HL-60 (cell line): ENCODE results near the gene CTNNA2.

Experiments used
- DNase-seq, 2 experiments: peaks; one replicate each; pipeline ENCODE4 v3.0.0-alpha.2; 2010 to 2020; ENCODE audit warnings: low read depth in 1 of 2, low spot score in 1 of 2
- H3K27ac ChIP-seq: fragments of 250-450 bp; sonication (Bioruptor Pico); replicated peaks from 2 replicates; pipeline ENCODE4 v1.5.1; 2020; ENCODE audit warnings: mild to moderate bottlenecking, moderate library complexity
- H3K27me3 ChIP-seq: fragments of 250-450 bp; sonication (Bioruptor Pico); 2 replicates; pipeline ENCODE4 v1.5.1; 2021; ENCODE audit warnings: mild to moderate bottlenecking, moderate library complexity; ENCODE audit not compliant: insufficient read depth, poor library complexity, severe bottlenecking
- H3K4me3 ChIP-seq: replicated peaks from 2 replicates; pipeline ENCODE4 v1.5.1; 2011; ENCODE audit warnings: mild to moderate bottlenecking, control low read depth, low read length; ENCODE audit not compliant: insufficient read depth
- GABPA ChIP-seq: IDR thresholded peaks from 2 replicates; pipeline ENCODE4 v1.6.1; 2012; ENCODE audit warnings: low read depth
- POLR2AphosphoS5 ChIP-seq: IDR thresholded peaks from 2 replicates; pipeline ENCODE4 v1.6.1; 2012; ENCODE audit warnings: low read depth
- REST ChIP-seq: IDR thresholded peaks from 2 replicates; pipeline ENCODE4 v1.6.1; 2012; ENCODE audit warnings: low read depth; ENCODE audit not compliant: insufficient replicate concordance
- SPI1 ChIP-seq: IDR thresholded peaks from 2 replicates; pipeline ENCODE4 v1.6.1; 2012; ENCODE audit warnings: low read depth, mild to moderate bottlenecking, borderline replicate concordance
- TF ChIP-seq, protein P1 (sequence below): IDR thresholded peaks from one replicate; pipeline ENCODE4 v1.5.1; 2011; ENCODE audit warnings: low read length, control low read depth, inconsistent platforms; ENCODE audit not compliant: insufficient read depth

CTNNA2 gene

GRCh38 chr2:79941179-79941578 lies 428.3 kb downstream of the CTNNA2 start:
- H3K4me3 ChIP-seq, result no peak overlapping the region
- H3K27ac ChIP-seq, result no peak overlapping the region
- H3K27me3 ChIP-seq, result no peaks in the 10 kb centered on the region
- no peak for DNase-seq
- TF ChIP-seq POLR2AphosphoS5 (no peak), REST (no peak), GABPA (no peak), SPI1 (no peak)
- TF ChIP-seq, protein P1, sequence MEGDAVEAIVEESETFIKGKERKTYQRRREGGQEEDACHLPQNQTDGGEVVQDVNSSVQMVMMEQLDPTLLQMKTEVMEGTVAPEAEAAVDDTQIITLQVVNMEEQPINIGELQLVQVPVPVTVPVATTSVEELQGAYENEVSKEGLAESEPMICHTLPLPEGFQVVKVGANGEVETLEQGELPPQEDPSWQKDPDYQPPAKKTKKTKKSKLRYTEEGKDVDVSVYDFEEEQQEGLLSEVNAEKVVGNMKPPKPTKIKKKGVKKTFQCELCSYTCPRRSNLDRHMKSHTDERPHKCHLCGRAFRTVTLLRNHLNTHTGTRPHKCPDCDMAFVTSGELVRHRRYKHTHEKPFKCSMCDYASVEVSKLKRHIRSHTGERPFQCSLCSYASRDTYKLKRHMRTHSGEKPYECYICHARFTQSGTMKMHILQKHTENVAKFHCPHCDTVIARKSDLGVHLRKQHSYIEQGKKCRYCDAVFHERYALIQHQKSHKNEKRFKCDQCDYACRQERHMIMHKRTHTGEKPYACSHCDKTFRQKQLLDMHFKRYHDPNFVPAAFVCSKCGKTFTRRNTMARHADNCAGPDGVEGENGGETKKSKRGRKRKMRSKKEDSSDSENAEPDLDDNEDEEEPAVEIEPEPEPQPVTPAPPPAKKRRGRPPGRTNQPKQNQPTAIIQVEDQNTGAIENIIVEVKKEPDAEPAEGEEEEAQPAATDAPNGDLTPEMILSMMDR, result no peak

DNA sequence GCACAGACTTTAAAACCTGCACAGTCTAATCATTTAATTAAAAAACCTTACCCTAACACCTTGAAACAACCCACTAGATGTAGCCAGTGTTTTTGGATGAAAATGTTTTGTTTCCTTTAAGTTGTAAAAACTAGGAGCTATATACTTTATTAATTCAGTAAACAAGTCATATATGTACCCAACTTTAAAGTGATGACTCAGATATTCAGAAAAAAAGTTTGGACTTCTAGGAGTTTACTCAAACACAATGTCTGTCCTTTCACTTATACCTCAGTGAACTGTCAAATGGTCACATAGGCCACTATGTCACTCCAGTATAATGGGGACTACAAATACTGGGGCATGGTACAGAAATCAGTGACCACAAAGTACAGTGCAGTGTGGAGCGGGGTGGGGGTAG lies 431.4 kb downstream of the CTNNA2 start:
- TF ChIP-seq GABPA (no peak), POLR2AphosphoS5 (no peak), REST (no peak), SPI1 (no peak)
- TF ChIP-seq, protein P1, result no peak
- Histone ChIP-seq H3K27me3 (no peaks in the 10 kb centered on the region), H3K4me3 (no peak overlapping the region), H3K27ac (no peak overlapping the region)
- no peak for DNase-seq

DNA sequence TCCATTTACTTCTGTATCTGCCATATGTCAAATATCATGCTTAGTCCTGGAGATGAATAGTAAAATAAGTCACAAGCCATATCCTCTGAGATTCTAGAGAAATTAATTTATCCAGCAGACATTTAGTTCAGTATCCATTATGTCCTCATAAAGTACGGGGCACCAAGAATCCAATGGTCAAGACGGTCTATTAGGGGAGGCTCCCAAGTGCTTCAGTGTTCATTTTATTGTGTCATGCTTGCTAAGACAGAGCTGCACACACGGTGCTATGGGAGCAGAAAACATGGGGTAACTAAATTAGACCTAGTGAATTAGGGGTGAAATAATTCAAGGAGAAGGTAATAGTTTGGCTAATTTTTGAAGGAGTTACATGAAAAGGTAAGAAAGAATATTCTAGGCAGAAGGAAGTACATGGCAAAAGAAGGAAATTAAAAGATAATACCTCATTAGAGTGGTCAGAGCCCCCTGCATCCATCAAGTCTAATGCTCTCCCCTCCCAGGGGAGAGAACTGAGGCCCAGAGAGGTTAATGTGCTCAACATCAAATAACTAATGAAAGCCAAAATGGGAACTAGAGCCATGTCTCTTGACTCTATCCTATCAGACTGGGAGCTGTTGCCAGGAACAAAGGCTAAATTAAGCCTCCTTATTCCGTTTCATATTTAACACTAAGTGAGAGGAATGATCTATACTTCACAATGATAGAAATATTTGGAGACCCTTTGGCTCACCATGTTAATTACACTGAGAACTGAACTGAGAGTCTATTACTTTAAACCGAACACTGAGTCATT lies 433.0 kb downstream of the CTNNA2 start:
- TF ChIP-seq SPI1 (no peak), POLR2AphosphoS5 (no peak), REST (no peak), GABPA (no peak)
- TF ChIP-seq, protein P1, result no peak
- Histone ChIP-seq H3K27ac (no peak overlapping the region), H3K4me3 (no peak overlapping the region), H3K27me3 (no peaks in the 10 kb centered on the region)
- no peak for DNase-seq
